Measurements from ENCODE around the gene DCXR. TPM values are rescaled to one million over a fixed set of nuclear protein-coding genes. Genes with fewer than 3 reads are reported as not detected.

DCXR gene
- total and polyA plus RNA-seq, 2 of the 4 experiments (the other 2 are of a cell fraction): 36.6 to 139 TPM

DNA sequence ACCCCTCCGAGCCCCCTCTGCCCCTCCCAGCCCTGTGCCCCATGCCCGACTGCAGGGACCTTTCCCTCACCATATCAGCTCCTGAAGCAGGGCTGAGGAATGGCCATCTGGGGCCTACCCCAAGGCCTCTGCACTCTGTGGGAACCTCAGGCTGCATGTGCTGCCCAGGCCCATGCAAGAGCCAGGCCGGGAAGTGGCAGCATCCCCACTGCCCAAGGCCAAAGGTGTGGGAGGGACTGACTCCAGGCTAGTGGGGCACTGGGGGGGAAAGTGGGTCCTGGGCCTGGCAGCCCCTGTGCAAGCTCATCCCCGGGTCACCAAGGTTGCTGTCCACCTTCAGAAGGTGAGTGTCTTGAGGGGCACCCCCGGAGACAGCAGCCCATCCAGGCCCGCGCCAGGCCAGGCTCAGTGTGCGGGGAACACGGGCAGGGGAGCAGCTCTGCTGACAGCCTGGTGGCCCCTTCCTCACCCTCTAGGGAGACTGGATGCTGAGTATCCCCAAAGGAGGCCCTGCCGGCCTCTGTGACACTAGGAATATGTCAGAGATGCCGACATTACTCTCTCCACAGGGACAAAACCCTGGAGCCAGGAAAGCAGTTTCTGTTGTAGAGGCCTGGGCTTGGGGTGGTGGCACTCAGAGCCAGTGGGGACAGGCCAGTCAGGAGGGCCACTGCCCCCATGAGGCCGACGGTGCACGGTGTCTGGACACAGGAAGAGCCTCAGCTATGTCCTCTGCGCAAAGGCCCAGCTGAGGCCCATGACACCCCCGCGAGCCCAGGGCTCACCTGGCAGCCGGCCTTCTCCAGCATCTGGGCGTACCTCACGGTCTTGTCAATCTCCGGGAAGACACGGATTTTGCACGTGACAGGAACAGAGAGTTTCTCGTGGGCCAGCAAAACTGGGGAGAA, 24.8 kb upstream of the DCXR start:
- Histone ChIP-seq H2AK5ac (ENCODE audit: low read depth, low read length) (no peak overlapping the region), H3K9ac (ENCODE audit: low read depth, low read length) (no peak overlapping the region), H4K5ac (ENCODE audit: low read depth, low read length) (no peak overlapping the region), H2BK15ac (ENCODE audit: low read depth, low read length) (no peak overlapping the region), H2AFZ (replicated peaks; ENCODE audit: low read length, poor library complexity) (no peak overlapping the region), H3K36me3 (ENCODE audit: control insufficient read depth, insufficient read depth, low read length) (peaks cover 53% of the 10 kb centered on the region), H3K14ac (replicated peaks; ENCODE audit: low read depth, low read length) (no peak overlapping the region), H2BK120ac (ENCODE audit: low read depth, low read length) (no peak overlapping the region), H2BK5ac (ENCODE audit: low read depth, low read length, poor library complexity, severe bottlenecking) (no peak overlapping the region), H3K27ac (ENCODE audit: insufficient read depth, low read length) (no peak overlapping the region), H3K9me1 (ENCODE audit: insufficient read depth, low read length) (no peaks in the 10 kb centered on the region; the same call in 1 of the 2 replicates), H4K8ac (ENCODE audit: low read depth in 2 of 2, low read length in 2 of 2) (no peak overlapping the region), H4K20me1 (ENCODE audit: insufficient read depth, low read length) (peaks cover 3% of the 10 kb centered on the region; the same call in 1 of the 2 replicates), H3K27me3 (ENCODE audit: control insufficient read depth, insufficient read depth, low read length) (no peaks in the 10 kb centered on the region), H3K4me2 (ENCODE audit: low read depth, low read length) (no peak overlapping the region), H4K91ac (ENCODE audit: insufficient read depth, low read depth, low read length) (no peak overlapping the region), H3K4me1 (ENCODE audit: control insufficient read depth, insufficient read depth, low read length) (peaks cover 10% of the 10 kb centered on the region), H3K9me3 (ENCODE audit: control insufficient read depth, insufficient read depth, low read length) (no peaks in the 10 kb centered on the region), H3K23ac (ENCODE audit: low read depth, low read length) (no peak overlapping the region), H2BK20ac (ENCODE audit: low read depth, low read length) (no peak overlapping the region), H3K18ac (ENCODE audit: low read depth, low read length) (no peak overlapping the region), H3K4ac (ENCODE audit: low read depth, low read length) (no peak overlapping the region), H3K56ac (ENCODE audit: extremely low read depth, insufficient read depth, low read length) (no peak overlapping the region), H3K79me1 (ENCODE audit: low read depth in 1 of 2, low read length in 2 of 2) (peaks cover 5 to 36% of the 10 kb centered on the region in 2 experiments; a peak in 3 of 4 replicates), H3K4me3 (ENCODE audit: insufficient read depth, low read depth, low read length) (no peak overlapping the region), H2AK9ac (replicated peaks; ENCODE audit: low read depth, low read length, poor library complexity) (no peak overlapping the region)
- no peak for TF ChIP-seq MAZ (IDR thresholded peaks at IDR 0.05; ENCODE audit: borderline replicate concordance, low read depth, low read length)
- no peak for TF ChIP-seq MAFK (IDR thresholded peaks at IDR 0.05; ENCODE audit: low read depth, low read length)
- ChIA-PET CTCF (no interaction called here), POLR2A (ENCODE audit: unreplicated experiment) (no interaction called here)
- DNase-seq (no peak), ATAC-seq (ENCODE audit: low read depth) (no peak)
- intact Hi-C loops (cut with micrococcal nuclease): no loop called here
- BruUV-seq (replicated peaks): no TSS peak
- WGBS, 2 experiments (ENCODE audit: extremely low coverage in 2 of 2, insufficient read length in 1 of 2): 91% methylated on average over 17 of the region's 24 CpGs; no CpG with 5 or more reads in 1 of the 2 experiments
- in situ Hi-C loops (cut with MboI; ENCODE audit: low sequenced_read_pairs): no loop called here
- dilution Hi-C loops (cut with HindIII; ENCODE audit: low sequenced_read_pairs, unreplicated experiment): no loop called here

Data from IMR-90 (cell line).